ENCODE data around the gene NPHP4. TPM values are rescaled to one million over a fixed set of nuclear protein-coding genes. Genes with fewer than 3 reads are reported as not detected.
A peak's percentile ranks its signal among the peaks of the same experiment; 100 is the strongest.

NPHP4 gene
- total and polyA plus RNA-seq, 12 donors = 2.7 to 13.2 (median 7.3) TPM

- no peaks in the 10 kb centered on the region for H3K27me3 ChIP-seq
- DNase-seq = peak in 1 of 7 donors; percentile 49
- no peak for TF ChIP-seq CTCF (IDR thresholded peaks at IDR 0.05)
- no peak for TF ChIP-seq POLR2A (IDR thresholded peaks at IDR 0.05)
- peaks cover 0 to 4% of the 10 kb centered on the region in 2 donors for H3K4me1 ChIP-seq (replicated peaks in 1 of 2)
- H3K36me3 ChIP-seq (replicated peaks in 1 of 2) = no peaks in the 10 kb centered on the region
- intact Hi-C loops (cut with DNase I) = loop anchor here in 1 of 2 donors (5.0 kb wide), 1 partner anchor 404 kb away; no protein-coding TSS in a partner anchor
- H3K4me3 ChIP-seq = no peak overlapping the region
- no peaks in the 10 kb centered on the region for H3K9me3 ChIP-seq (replicated peaks in 1 of 3)
- 83 to 92% (median 90%) methylated on average over 14 of the region's 14 CpGs for WGBS, 4 donors
- no peak overlapping the region for H3K27ac ChIP-seq
Observed at GRCh38 chr1:5911157-5911556, 81.1 kb downstream of the NPHP4 start.

GRCh38 chr1:5910666-5911065 lies 81.6 kb downstream of the NPHP4 start:
- no peak overlapping the region for H3K27ac ChIP-seq
- DNase-seq = peak in 3 of 7 donors; percentile 2 to 43 (median 5)
- peaks cover 0 to 3% of the 10 kb centered on the region in 2 donors for H3K36me3 ChIP-seq (replicated peaks in 1 of 2)
- peaks cover 0 to 2% of the 10 kb centered on the region in 2 donors for H3K4me1 ChIP-seq (replicated peaks in 1 of 2)
- H3K4me3 ChIP-seq = no peak overlapping the region
- intact Hi-C loops (cut with DNase I) = loop anchor here in 1 of 2 donors (5.0 kb wide), 1 partner anchor 403 kb away; no protein-coding TSS in a partner anchor
- TF ChIP-seq CTCF (IDR thresholded peaks at IDR 0.05) (no peak), POLR2A (IDR thresholded peaks at IDR 0.05) (no peak)
- H3K27me3 ChIP-seq = no peaks in the 10 kb centered on the region
- WGBS, 4 donors = 91 to 97% (median 94%) methylated on average over 7 to 11 of the region's 11 CpGs
- H3K9me3 ChIP-seq (replicated peaks in 1 of 3) = no peaks in the 10 kb centered on the region

- TF ChIP-seq CTCF (IDR thresholded peaks at IDR 0.05) = no peak
- no peak for TF ChIP-seq POLR2A (IDR thresholded peaks at IDR 0.05)
- 89 to 95% (median 93%) methylated on average over 11 of the region's 11 CpGs for WGBS, 4 donors
- Histone ChIP-seq H3K27ac (no peak overlapping the region), H3K36me3 (replicated peaks in 1 of 2) (peaks cover 0 to 3% of the 10 kb centered on the region in 2 donors), H3K9me3 (replicated peaks in 1 of 3) (no peaks in the 10 kb centered on the region), H3K4me1 (replicated peaks in 1 of 2) (no peaks in the 10 kb centered on the region), H3K4me3 (no peak overlapping the region), H3K27me3 (no peaks in the 10 kb centered on the region)
- intact Hi-C loops (cut with DNase I) = loop anchor here in 1 of 2 donors (5.0 kb wide), 1 partner anchor 403 kb away; no protein-coding TSS in a partner anchor
- peak in 1 of 7 donors; percentile 1 for DNase-seq
Observed at GRCh38 chr1:5910276-5910620, 82.0 kb downstream of the NPHP4 start.

- TF ChIP-seq POLR2A (IDR thresholded peaks at IDR 0.05) (no peak), CTCF (IDR thresholded peaks at IDR 0.05) (no peak)
- Histone ChIP-seq H3K27me3 (no peaks in the 10 kb centered on the region), H3K4me1 (replicated peaks in 1 of 2) (no peaks in the 10 kb centered on the region), H3K9me3 (replicated peaks in 1 of 3) (no peaks in the 10 kb centered on the region), H3K27ac (no peak overlapping the region), H3K36me3 (replicated peaks in 1 of 2) (peaks cover 0 to 8% of the 10 kb centered on the region in 2 donors), H3K4me3 (no peak overlapping the region)
- intact Hi-C loops (cut with DNase I) = loop anchor here in 1 of 2 donors (5.0 kb wide), 1 partner anchor 402 kb away; no protein-coding TSS in a partner anchor
- WGBS, 4 donors = 94 to 99% (median 97%) methylated on average over 9 to 14 of the region's 14 CpGs
- DNase-seq = peak in 3 of 7 donors; percentile 2 to 35 (median 7)
Observed at GRCh38 chr1:5909576-5910275, 82.5 kb downstream of the NPHP4 start.
